ENCODE data around the gene SBF2.

Gene SBF2

GRCh38 chr11:10293423-10294289 is at the start of gene SBF2:
TSS of gene SBF2 (minus strand) at chr11:10294219. CDS start at chr11:10294069, 150 bp downstream.
- peak; percentile 67 for DNase-seq (ENCODE audit: low read depth)
- no peak for TF ChIP-seq CTCF (conservative IDR thresholded peaks at IDR 0.05; ENCODE audit: low read depth, low read length)
- peak within 1 kb of the TSS; percentile 79 for H3K4me3 ChIP-seq (ENCODE audit: low read length)

- no peak for TF ChIP-seq CTCF (conservative IDR thresholded peaks at IDR 0.05; ENCODE audit: low read depth, low read length)
- no peak for DNase-seq (ENCODE audit: low read depth)
- H3K4me3 ChIP-seq (ENCODE audit: low read length) = no peak overlapping the region
These were observed 44.3 kb upstream of the SBF2 start for GRCh38 chr11:10338287-10338686.

GRCh38 chr11:10333490-10333889 is 39.5 kb upstream of the SBF2 start:
- H3K4me3 ChIP-seq (ENCODE audit: low read length) = no peak overlapping the region
- DNase-seq (ENCODE audit: low read depth) = no peak
- no peak for TF ChIP-seq CTCF (conservative IDR thresholded peaks at IDR 0.05; ENCODE audit: low read depth, low read length)

GRCh38 chr11:10331548-10332289 is 37.7 kb upstream of the SBF2 start:
- no peak for TF ChIP-seq CTCF (conservative IDR thresholded peaks at IDR 0.05; ENCODE audit: low read depth, low read length)
- peak; percentile 64 for DNase-seq (ENCODE audit: low read depth)
- no peak overlapping the region for H3K4me3 ChIP-seq (ENCODE audit: low read length)

- H3K4me3 ChIP-seq (ENCODE audit: low read length) = no peak overlapping the region
- no peak for DNase-seq (ENCODE audit: low read depth)
- TF ChIP-seq CTCF (conservative IDR thresholded peaks at IDR 0.05; ENCODE audit: low read depth, low read length) = no peak
These were observed 35.9 kb upstream of the SBF2 start for GRCh38 chr11:10329935-10330334.

- H3K4me3 ChIP-seq (ENCODE audit: low read length) = no peak overlapping the region
- DNase-seq (ENCODE audit: low read depth) = no peak
- TF ChIP-seq CTCF (conservative IDR thresholded peaks at IDR 0.05; ENCODE audit: low read depth, low read length) = no peak
These were observed 35.3 kb upstream of the SBF2 start for GRCh38 chr11:10329356-10329755.
